OCI-LY1 (cell line): ENCODE results near the gene ZFR.

ENCODE experiments used
- EZH2 ChIP-seq: fragments of 200-600 bp; sonication (generic), shearing (Covaris generic); IDR thresholded peaks from 2 replicates; pipeline ENCODE4 v1.8.0; 2017; ENCODE audit warnings: borderline replicate concordance, mixed run types, mild to moderate bottlenecking, antibody characterized with exemption, low read length, moderate library complexity, mixed read lengths
- TF ChIP-seq, protein P1 (sequence below): fragments of 200-600 bp; sonication (generic), shearing (Covaris generic); IDR thresholded peaks from 2 replicates; pipeline ENCODE4 v1.5.1; 2017; ENCODE audit warnings: mild to moderate bottlenecking, antibody characterized with exemption, low read length, moderate library complexity, mixed read lengths

DNA sequence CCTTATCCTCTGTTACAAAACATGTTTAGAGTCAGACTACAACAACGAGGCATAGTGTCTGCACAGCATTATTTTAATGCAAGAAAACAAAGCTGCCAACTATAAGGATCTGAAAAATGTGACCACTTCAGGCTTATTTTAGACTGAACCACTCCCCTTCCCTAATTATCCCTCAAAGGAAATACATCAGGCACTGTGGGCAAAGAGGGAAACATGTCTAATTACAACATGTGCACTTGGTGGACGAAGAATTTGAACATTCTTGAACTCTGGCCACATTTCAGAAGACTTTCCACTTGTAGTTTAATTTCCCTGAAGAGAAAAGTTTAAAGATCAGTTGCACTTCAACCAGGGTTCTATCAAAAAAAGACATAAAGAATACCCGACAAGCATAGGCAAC, 135.6 kb downstream of the ZFR start:
- TF ChIP-seq, protein P1, sequence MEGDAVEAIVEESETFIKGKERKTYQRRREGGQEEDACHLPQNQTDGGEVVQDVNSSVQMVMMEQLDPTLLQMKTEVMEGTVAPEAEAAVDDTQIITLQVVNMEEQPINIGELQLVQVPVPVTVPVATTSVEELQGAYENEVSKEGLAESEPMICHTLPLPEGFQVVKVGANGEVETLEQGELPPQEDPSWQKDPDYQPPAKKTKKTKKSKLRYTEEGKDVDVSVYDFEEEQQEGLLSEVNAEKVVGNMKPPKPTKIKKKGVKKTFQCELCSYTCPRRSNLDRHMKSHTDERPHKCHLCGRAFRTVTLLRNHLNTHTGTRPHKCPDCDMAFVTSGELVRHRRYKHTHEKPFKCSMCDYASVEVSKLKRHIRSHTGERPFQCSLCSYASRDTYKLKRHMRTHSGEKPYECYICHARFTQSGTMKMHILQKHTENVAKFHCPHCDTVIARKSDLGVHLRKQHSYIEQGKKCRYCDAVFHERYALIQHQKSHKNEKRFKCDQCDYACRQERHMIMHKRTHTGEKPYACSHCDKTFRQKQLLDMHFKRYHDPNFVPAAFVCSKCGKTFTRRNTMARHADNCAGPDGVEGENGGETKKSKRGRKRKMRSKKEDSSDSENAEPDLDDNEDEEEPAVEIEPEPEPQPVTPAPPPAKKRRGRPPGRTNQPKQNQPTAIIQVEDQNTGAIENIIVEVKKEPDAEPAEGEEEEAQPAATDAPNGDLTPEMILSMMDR: no peak
- no peak for TF ChIP-seq EZH2
